ENCODE measurements around the gene COPE. TPM values are rescaled to one million over a fixed set of nuclear protein-coding genes. Genes with fewer than 3 reads are reported as not detected.

COPE gene
- total RNA-seq, 4 donors from 2014 or later, result 173 to 238 (median 197) TPM

- 89 to 100% methylated on average over 3 of the region's 3 CpGs for WGBS, 2 donors
- H3K4me3 ChIP-seq (ENCODE audit: low read depth, poor library complexity, severe bottlenecking), result no peak overlapping the region
- TF ChIP-seq POLR2A (IDR thresholded peaks at IDR 0.05), result no peak
- TF ChIP-seq, protein P1, sequence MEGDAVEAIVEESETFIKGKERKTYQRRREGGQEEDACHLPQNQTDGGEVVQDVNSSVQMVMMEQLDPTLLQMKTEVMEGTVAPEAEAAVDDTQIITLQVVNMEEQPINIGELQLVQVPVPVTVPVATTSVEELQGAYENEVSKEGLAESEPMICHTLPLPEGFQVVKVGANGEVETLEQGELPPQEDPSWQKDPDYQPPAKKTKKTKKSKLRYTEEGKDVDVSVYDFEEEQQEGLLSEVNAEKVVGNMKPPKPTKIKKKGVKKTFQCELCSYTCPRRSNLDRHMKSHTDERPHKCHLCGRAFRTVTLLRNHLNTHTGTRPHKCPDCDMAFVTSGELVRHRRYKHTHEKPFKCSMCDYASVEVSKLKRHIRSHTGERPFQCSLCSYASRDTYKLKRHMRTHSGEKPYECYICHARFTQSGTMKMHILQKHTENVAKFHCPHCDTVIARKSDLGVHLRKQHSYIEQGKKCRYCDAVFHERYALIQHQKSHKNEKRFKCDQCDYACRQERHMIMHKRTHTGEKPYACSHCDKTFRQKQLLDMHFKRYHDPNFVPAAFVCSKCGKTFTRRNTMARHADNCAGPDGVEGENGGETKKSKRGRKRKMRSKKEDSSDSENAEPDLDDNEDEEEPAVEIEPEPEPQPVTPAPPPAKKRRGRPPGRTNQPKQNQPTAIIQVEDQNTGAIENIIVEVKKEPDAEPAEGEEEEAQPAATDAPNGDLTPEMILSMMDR (IDR thresholded peaks at IDR 0.05), result no peak
- intact Hi-C loops (cut with DNase I; ENCODE audit: low total_unique reads), result no loop called here
- DNase-seq (ENCODE audit: low spot score in 2 of 2), result no peak
These were observed 20.0 kb upstream of the COPE start for GRCh38 chr19:18939163-18939562.

- 86 to 91% methylated on average over 13 of the region's 13 CpGs for WGBS, 2 donors
- intact Hi-C loops (cut with DNase I; ENCODE audit: low total_unique reads), result no loop called here
- TF ChIP-seq, protein P1 (IDR thresholded peaks at IDR 0.05), result no peak
- no peak for TF ChIP-seq POLR2A (IDR thresholded peaks at IDR 0.05)
- DNase-seq (ENCODE audit: low spot score in 2 of 2), result no peak
- H3K4me3 ChIP-seq (ENCODE audit: low read depth, poor library complexity, severe bottlenecking), result no peak overlapping the region
These were observed 14.1 kb upstream of the COPE start for GRCh38 chr19:18933297-18933696.

DNA sequence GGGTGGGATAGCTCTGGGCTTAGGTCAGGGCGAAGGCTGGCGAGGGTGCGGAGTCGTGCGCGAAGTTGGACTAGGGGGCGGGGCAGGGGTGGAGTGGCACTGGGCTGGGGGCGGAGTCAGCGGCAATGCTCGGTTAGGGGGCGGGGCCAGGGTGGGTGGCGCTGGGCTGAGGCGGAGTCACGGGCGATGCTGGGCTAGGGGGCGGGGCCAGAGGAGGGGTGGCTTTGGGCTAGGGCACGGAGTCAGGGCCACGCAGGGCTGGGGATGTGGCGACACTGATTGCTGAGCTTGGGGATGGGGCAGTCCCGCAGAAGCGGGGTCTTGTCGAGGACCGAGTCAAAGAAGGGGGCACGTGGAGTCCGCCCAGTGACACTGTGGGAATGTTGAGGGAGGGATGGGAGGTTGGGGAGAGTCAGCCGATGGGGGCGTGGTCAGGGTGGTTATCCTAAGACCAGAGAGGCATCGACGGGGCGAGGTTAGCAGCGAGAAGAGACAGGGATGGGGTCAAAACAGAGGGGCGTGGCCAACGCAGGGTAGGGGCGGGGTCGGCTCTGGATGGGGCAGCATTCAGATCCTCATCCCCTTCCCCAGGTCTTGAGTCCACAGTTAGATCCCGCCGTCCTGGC, 13.1 kb upstream of the COPE start:
- intact Hi-C loops (cut with DNase I; ENCODE audit: low total_unique reads), result no loop called here
- no peak overlapping the region for H3K4me3 ChIP-seq (ENCODE audit: low read depth, poor library complexity, severe bottlenecking)
- TF ChIP-seq POLR2A (IDR thresholded peaks at IDR 0.05), result no peak
- TF ChIP-seq, protein P1 (IDR thresholded peaks at IDR 0.05), result no peak
- DNase-seq (ENCODE audit: low spot score in 2 of 2), result peak; percentile 61 to 94
- 35 to 47% methylated on average over 37 of the region's 37 CpGs for WGBS, 2 donors

- no peak for DNase-seq (ENCODE audit: low spot score in 2 of 2)
- intact Hi-C loops (cut with DNase I; ENCODE audit: low total_unique reads), result no loop called here
- no peak for TF ChIP-seq POLR2A (IDR thresholded peaks at IDR 0.05)
- TF ChIP-seq, protein P1 (IDR thresholded peaks at IDR 0.05), result no peak
- H3K4me3 ChIP-seq (ENCODE audit: low read depth, poor library complexity, severe bottlenecking), result no peak overlapping the region
- WGBS, 2 donors, result 84 to 85% methylated on average over 29 to 34 of the region's 34 CpGs
These were observed 12.4 kb upstream of the COPE start for GRCh38 chr19:18931316-18932162.

- 90 to 92% methylated on average over 25 of the region's 25 CpGs for WGBS, 2 donors
- TF ChIP-seq POLR2A (IDR thresholded peaks at IDR 0.05), result no peak
- TF ChIP-seq, protein P1 (IDR thresholded peaks at IDR 0.05), result no peak
- H3K4me3 ChIP-seq (ENCODE audit: low read depth, poor library complexity, severe bottlenecking), result no peak overlapping the region
- intact Hi-C loops (cut with DNase I; ENCODE audit: low total_unique reads), result no loop called here
- no peak for DNase-seq (ENCODE audit: low spot score in 2 of 2)
These were observed 10.1 kb upstream of the COPE start for GRCh38 chr19:18929311-18929710.

Measured in lower leg skin (tissue), 4 donors.